H1 (cell line): ENCODE data around the gene PRADC1. TPM values are rescaled to one million over a fixed set of nuclear protein-coding genes. Genes with fewer than 3 reads are reported as not detected.

ENCODE experiments used
- CTCF ChIA-PET: fragments of 300-600 bp; sonication (Branson Sonifier 250); formaldehyde crosslinking; loops from one replicate; lab custom pipeline; 2021; ENCODE audit not compliant: partially characterized antibody; lab: Charles Lee
- POLR2A ChIA-PET: fragments of 300-600 bp; sonication (Branson Sonifier 250); formaldehyde crosslinking; loops from one replicate; lab custom pipeline; 2021; ENCODE audit warnings: inconsistent platforms; ENCODE audit not compliant: partially characterized antibody; lab: Charles Lee
- DNase-seq, 2 experiments: peaks; one replicate each; pipeline versions ENCODE4 v3.0.0 to v3.0.0-alpha.2; 2010 to 2022; ENCODE audit warnings: low spot score in 2 of 2, low read depth in 1 of 2, mixed read lengths in 1 of 2
- FAIRE-seq: peaks from 2 replicates; lab custom pipeline; 2011; peaks lifted over from hg19 to GRCh38; lab: Jason Lieb, UNC
- H2AFZ ChIP-seq: 2 replicates; pipeline ENCODE4 v1.8.1; 2012; ENCODE audit warnings: low read length, inconsistent platforms
- H2AK5ac ChIP-seq: 2 replicates; pipeline ENCODE4 v1.6.1; 2013; ENCODE audit warnings: low read depth, low read length
- H2BK120ac ChIP-seq: replicated peaks from 2 replicates; pipeline ENCODE3; 2013; ENCODE audit warnings: low read depth, low read length, inconsistent platforms
- H2BK12ac ChIP-seq: 2 replicates; pipeline ENCODE4 v1.6.1; 2013; ENCODE audit warnings: low read depth, low read length
- H2BK15ac ChIP-seq: 2 replicates; pipeline ENCODE4 v1.6.1; 2013; ENCODE audit warnings: low read length
- H2BK20ac ChIP-seq: 2 replicates; pipeline ENCODE4 v1.6.1; 2013; ENCODE audit warnings: low read length
- H2BK5ac ChIP-seq: 2 replicates; pipeline ENCODE4 v1.6.1; 2013; ENCODE audit warnings: low read depth, low read length
- H3K14ac ChIP-seq: 2 replicates; pipeline ENCODE4 v1.6.1; 2013; ENCODE audit warnings: inconsistent platforms; ENCODE audit not compliant: insufficient read length
- H3K18ac ChIP-seq: 2 replicates; pipeline ENCODE4 v1.6.1; 2013; ENCODE audit warnings: low read length; ENCODE audit errors: extremely low read depth
- H3K23ac ChIP-seq: 2 replicates; pipeline ENCODE4 v1.6.1; 2013; ENCODE audit warnings: inconsistent platforms; ENCODE audit not compliant: insufficient read length
- H3K23me2 ChIP-seq: 2 replicates; pipeline ENCODE4 v1.6.1; 2013; ENCODE audit warnings: low read depth, low read length
- H3K27ac ChIP-seq: 2 replicates; pipeline ENCODE4 v1.6.1; 2011; ENCODE audit warnings: low read depth, low read length, inconsistent platforms
- H3K27me3 ChIP-seq, 4 experiments: replicated peaks in 1 of 4; 1 replicate in 1 of 4; 2 replicates in 3 of 4; pipeline versions ENCODE4 v1.6.1 to v1.8.1; 2011 to 2013; ENCODE audit warnings: low read length in 3 of 4, mild to moderate bottlenecking in 3 of 4, inconsistent platforms in 2 of 4, mixed read lengths in 2 of 4, moderate library complexity in 1 of 4; ENCODE audit not compliant: control insufficient read depth in 3 of 4, insufficient read depth in 3 of 4; ENCODE audit errors: extremely low read depth in 1 of 4
- H3K36me3 ChIP-seq, 4 experiments: 2 replicates each; pipeline versions ENCODE4 v1.6.1 to v1.8.1; 2011 to 2013; ENCODE audit warnings: mild to moderate bottlenecking in 4 of 4, low read length in 3 of 4, moderate library complexity in 2 of 4, control low read depth in 1 of 4, inconsistent platforms in 1 of 4; ENCODE audit not compliant: insufficient read depth in 4 of 4, control insufficient read depth in 2 of 4
- H3K4ac ChIP-seq: replicated peaks from 2 replicates; pipeline ENCODE3; 2013; ENCODE audit warnings: low read length, low read depth, mixed read lengths, inconsistent platforms; ENCODE audit not compliant: insufficient read length
- H3K4me1 ChIP-seq, 4 experiments: replicated peaks in 1 of 4; 1 replicate in 1 of 4; 2 replicates in 3 of 4; pipeline versions ENCODE4 v1.6.1 to v1.8.1; 2011 to 2013; ENCODE audit warnings: low read length in 3 of 4, inconsistent platforms in 2 of 4, mixed read lengths in 1 of 4; ENCODE audit not compliant: insufficient read depth in 4 of 4, control insufficient read depth in 3 of 4
- H3K4me2 ChIP-seq, 2 experiments: 2 replicates each; pipeline versions ENCODE4 v1.6.1 to v1.8.1; 2011 to 2013; ENCODE audit warnings: low read depth in 2 of 2, low read length in 2 of 2, control low read depth in 1 of 2, inconsistent platforms in 1 of 2, mild to moderate bottlenecking in 1 of 2; ENCODE audit not compliant: insufficient read depth in 1 of 2
- H3K4me3 ChIP-seq, 4 experiments: fragments of 200-600, 300-600 bp in 1 of 4; sonication (generic), shearing (Covaris generic), sonication (Bioruptor Twin) in 1 of 4; 2 replicates each; pipeline versions ENCODE4 v1.5.1 to v1.8.1; 2011 to 2016; ENCODE audit warnings: low read length in 4 of 4, low read depth in 3 of 4, control low read depth in 2 of 4, inconsistent platforms in 2 of 4, mild to moderate bottlenecking in 2 of 4, mixed read lengths in 1 of 4, moderate library complexity in 1 of 4; ENCODE audit not compliant: insufficient read depth in 2 of 4; ENCODE audit errors: extremely low read depth in 1 of 4
- H3K56ac ChIP-seq: replicated peaks from 2 replicates; pipeline ENCODE3; 2013; ENCODE audit warnings: low read depth, mild to moderate bottlenecking, mixed read lengths, low read length, inconsistent platforms; ENCODE audit not compliant: insufficient read length
- H3K79me1 ChIP-seq: 2 replicates; pipeline ENCODE4 v1.6.1; 2013; ENCODE audit warnings: low read depth, low read length, control low read depth
- H3K79me2 ChIP-seq, 2 experiments: 2 replicates each; pipeline versions ENCODE4 v1.6.1 to v1.8.1; 2012 to 2013; ENCODE audit warnings: low read length in 2 of 2, mild to moderate bottlenecking in 2 of 2, inconsistent platforms in 1 of 2; ENCODE audit not compliant: insufficient read depth in 2 of 2, control insufficient read depth in 1 of 2
- H3K9ac ChIP-seq, 4 experiments: replicated peaks in 1 of 4; 1 replicate in 1 of 4; 2 replicates in 3 of 4; pipeline versions ENCODE4 v1.6.1 to v1.8.1; 2011 to 2013; ENCODE audit warnings: low read depth in 3 of 4, low read length in 3 of 4, control low read depth in 2 of 4, mild to moderate bottlenecking in 2 of 4, moderate library complexity in 2 of 4, inconsistent platforms in 1 of 4; ENCODE audit errors: extremely low read depth in 1 of 4
- H3K9me3 ChIP-seq, 2 experiments: 2 replicates each; pipeline versions ENCODE4 v1.6.1 to v1.8.1; 2012 to 2013; ENCODE audit warnings: mild to moderate bottlenecking in 2 of 2, moderate library complexity in 2 of 2, control low read depth in 1 of 2, inconsistent platforms in 1 of 2, low read depth in 1 of 2, low read length in 1 of 2, mixed read lengths in 1 of 2; ENCODE audit not compliant: insufficient read depth in 2 of 2
- H4K20me1 ChIP-seq, 2 experiments: replicated peaks in 1 of 2; 2 replicates each; pipeline versions ENCODE3 to v1.8.1; 2011 to 2013; ENCODE audit warnings: inconsistent platforms in 2 of 2, low read length in 2 of 2, mild to moderate bottlenecking in 1 of 2; ENCODE audit not compliant: insufficient read depth in 2 of 2, control insufficient read depth in 1 of 2
- H4K5ac ChIP-seq: 2 replicates; pipeline ENCODE4 v1.6.1; 2013; ENCODE audit warnings: low read length, low read depth, mixed read lengths, inconsistent platforms; ENCODE audit not compliant: insufficient read length
- H4K8ac ChIP-seq: 2 replicates; pipeline ENCODE4 v1.8.0; 2013; ENCODE audit warnings: mild to moderate bottlenecking, moderate library complexity, low read length, inconsistent platforms; ENCODE audit not compliant: insufficient read depth; ENCODE audit errors: extremely low read depth
- H4K91ac ChIP-seq: replicated peaks from 2 replicates; pipeline ENCODE3; 2013; ENCODE audit warnings: low read length, mixed read lengths, inconsistent platforms; ENCODE audit not compliant: insufficient read length
- EP300 ChIP-seq, 2 experiments: IDR thresholded peaks; 1 replicate in 1 of 2; 2 replicates in 1 of 2; pipeline ENCODE4 v1.6.1; 2011 to 2012; ENCODE audit warnings: low read depth in 2 of 2, low read length in 2 of 2, mild to moderate bottlenecking in 2 of 2, borderline replicate concordance in 1 of 2, inconsistent platforms in 1 of 2, moderate library complexity in 1 of 2
- POLR2A ChIP-seq, 2 experiments: IDR thresholded peaks; 1 replicate in 1 of 2; 2 replicates in 1 of 2; pipeline ENCODE4 v1.6.1; 2011; ENCODE audit warnings: low read depth in 2 of 2, low read length in 2 of 2, mild to moderate bottlenecking in 2 of 2; ENCODE audit errors: control extremely low read depth in 1 of 2
- POLR2AphosphoS5 ChIP-seq: IDR thresholded peaks from 2 replicates; pipeline ENCODE4 v1.6.1; 2011; ENCODE audit warnings: low read depth, low read length
- WGBS, 2 experiments: shearing (Covaris generic) in 1 of 2; methylation state at CpG; one replicate each; pipeline versions ENCODE4 v1.1.6 to v1.1.7; 2013 to 2015; ENCODE audit warnings: low lambda C conversion rate in 2 of 2, mixed read lengths in 2 of 2, inconsistent platforms in 1 of 2, low coverage in 1 of 2, missing lambda C conversion rate in 1 of 2; ENCODE audit not compliant: insufficient replicate concordance in 2 of 2, insufficient coverage in 1 of 2, insufficient read length in 1 of 2; ENCODE audit errors: extremely low coverage in 1 of 2, missing lambda C conversion rate in 1 of 2; 5-methylcytosine and 5-hydroxymethylcytosine counted together
- polyA plus RNA-seq, 7 experiments: library from polyadenylated mRNA; depleted of rRNA in 3 of 7; stranded (reverse) in 5 of 7; unstranded in 2 of 7; fragments of >200 nt in 5 of 7; fragments of 200-250 nt in 2 of 7; gene quantifications; 1 replicate in 5 of 7; 2 replicates in 1 of 7; 4 replicates in 1 of 7; pipeline versions ENCODE4 v1.2.1 to v1.2.3, GENCODE V29; 2011 to 2013; ENCODE audit warnings: missing spikeins in 2 of 7, mixed read lengths in 2 of 7
- total RNA-seq: library from RNA; stranded (reverse); fragmentation: NEBNext Ultra II Directional; extraction: Animal tissue kit (Norgen Biotek cat#: 25700); gene quantifications from 2 replicates; pipeline ENCODE4 v1.2.1, GENCODE V29; 2021

The PRADC1 gene
- total and polyA plus RNA-seq, 2 of the 8 experiments (the other 6 are each of a cell fraction or from before 2014, with no cell fraction given) = 8.9 to 13.1 TPM

- no peak overlapping the region for H3K23ac ChIP-seq
- no peaks in the 10 kb centered on the region for H3K23me2 ChIP-seq
- ChIA-PET CTCF (interaction anchor here (0.8 to 7.0 kb wide), 6 partner anchors 9 to 167 kb away, joined by 3 to 51 read pairs (median 4); partner anchors contain the start of genes CCT7 and PRADC1), POLR2A (interaction anchor here (0.6 to 6.5 kb wide), 12 partner anchors 8 to 36 kb away, joined by 3 to 105 read pairs (median 4); partner anchors contain the start of genes CCT7, FBXO41 and PRADC1)
- no peak overlapping the region for H2BK12ac ChIP-seq
- WGBS, 2 experiments = 87% methylated on average over 3 of the region's 3 CpGs; no CpG with 5 or more reads in 1 of the 2 experiments
- DNase-seq = no peak
- H2AFZ ChIP-seq = no peak overlapping the region
- H2BK120ac ChIP-seq = no peak overlapping the region
- no peak overlapping the region for H3K14ac ChIP-seq
- H3K27ac ChIP-seq = no peak overlapping the region
- no peak overlapping the region for H3K56ac ChIP-seq
- no peak overlapping the region for H2AK5ac ChIP-seq
- H4K8ac ChIP-seq = no peak overlapping the region
- no peak overlapping the region for H3K4me2 ChIP-seq
- no peak overlapping the region for H3K4me3 ChIP-seq
- H4K91ac ChIP-seq = no peak overlapping the region
- H3K9ac ChIP-seq = no peak overlapping the region
- H2BK5ac ChIP-seq = no peak overlapping the region
- TF ChIP-seq POLR2A (IDR thresholded peaks at IDR 0.05; ENCODE audit: control extremely low read depth in 1 of 2, low read depth in 2 of 2, low read length in 2 of 2) (peak in 1 of 2 experiments; percentile 43; a peak in 2 of 3 replicates), EP300 (IDR thresholded peaks at IDR 0.05; ENCODE audit: borderline replicate concordance in 1 of 2, low read depth in 2 of 2, low read length in 2 of 2) (no peak), POLR2AphosphoS5 (peak; percentile 25; the same call in 1 of the 2 replicates)
- peaks cover 0 to 7% (median 1%) of the 10 kb centered on the region in 4 experiments; a peak in 2 of 7 replicates for H3K4me1 ChIP-seq
- peaks cover 15 to 24% of the 10 kb centered on the region in 2 experiments for H4K20me1 ChIP-seq
- H3K27me3 ChIP-seq = no peaks in the 10 kb centered on the region
- H3K79me2 ChIP-seq = no peaks in the 10 kb centered on the region
- H3K18ac ChIP-seq = no peak overlapping the region
- H3K4ac ChIP-seq = no peak overlapping the region
- H3K36me3 ChIP-seq = peaks cover 29 to 59% (median 42%) of the 10 kb centered on the region in 4 experiments
- H2BK15ac ChIP-seq = no peak overlapping the region
- no peak overlapping the region for H4K5ac ChIP-seq
- FAIRE-seq = no peak
- no peaks in the 10 kb centered on the region for H3K79me1 ChIP-seq
- no peak overlapping the region for H2BK20ac ChIP-seq
- no peaks in the 10 kb centered on the region for H3K9me3 ChIP-seq
Observed at GRCh38 chr2:73253901-73254300, 20.9 kb upstream of the PRADC1 start.
